RWPE2 (cell line): ENCODE results near the gene TTC39A.

ENCODE experiments used
- ATAC-seq: fragments of 200-7000 bp; cut with Tn5 transposase; 3 replicates; pipeline ENCODE4 v1.9.1; 2021; ENCODE audit warnings: low read depth
- DNase-seq: peaks from one replicate; pipeline ENCODE4 v3.0.0-alpha.2; 2020; ENCODE audit warnings: low spot score
- H3K27ac ChIP-seq: fragments of 450-650 bp; 2 replicates; pipeline ENCODE4 v1.5.1; 2017; ENCODE audit warnings: mild to moderate bottlenecking; ENCODE audit not compliant: poor library complexity, severe bottlenecking
- H3K27me3 ChIP-seq: fragments of 250-450 bp; sonication (Bioruptor Pico); 2 replicates; pipeline ENCODE4 v1.5.1; 2021; ENCODE audit warnings: mild to moderate bottlenecking, moderate library complexity; ENCODE audit not compliant: insufficient read depth, poor library complexity, severe bottlenecking
- H3K36me3 ChIP-seq: fragments of 250-450 bp; sonication (Bioruptor Pico); 2 replicates; pipeline ENCODE4 v1.5.1; 2020; ENCODE audit warnings: low read depth, mild to moderate bottlenecking, moderate library complexity
- H3K4me1 ChIP-seq: fragments of 250-450 bp; sonication (Bioruptor Pico); 2 replicates; pipeline ENCODE4 v1.5.1; 2021; ENCODE audit warnings: mild to moderate bottlenecking, moderate library complexity; ENCODE audit not compliant: insufficient read depth, poor library complexity, severe bottlenecking
- H3K4me3 ChIP-seq: fragments of 250-450 bp; sonication (Bioruptor Pico); 2 replicates; pipeline ENCODE4 v1.5.1; 2021; ENCODE audit warnings: mild to moderate bottlenecking, moderate library complexity; ENCODE audit not compliant: severe bottlenecking
- H3K9me3 ChIP-seq: fragments of 250-450 bp; sonication (Bioruptor Pico); 2 replicates; pipeline ENCODE4 v1.5.1; 2021; ENCODE audit warnings: mild to moderate bottlenecking, moderate library complexity; ENCODE audit not compliant: severe bottlenecking
- CTCF ChIP-seq: fragments of 450-650 bp; IDR thresholded peaks from one replicate; pipeline ENCODE4 v1.5.1; 2017; ENCODE audit warnings: mild to moderate bottlenecking, moderate library complexity; ENCODE audit not compliant: poor library complexity, severe bottlenecking

The TTC39A gene

GRCh38 chr1:51282605-51283004, 47.8 kb downstream of the TTC39A start:
- Histone ChIP-seq H3K27ac (no peak overlapping the region), H3K4me3 (no peak overlapping the region), H3K36me3 (no peaks in the 10 kb centered on the region), H3K9me3 (no peaks in the 10 kb centered on the region), H3K4me1 (no peaks in the 10 kb centered on the region), H3K27me3 (no peaks in the 10 kb centered on the region)
- TF ChIP-seq CTCF: no peak
- ATAC-seq (no peak), DNase-seq (no peak)

GRCh38 chr1:51281807-51282206, 48.6 kb downstream of the TTC39A start:
- H3K4me1 ChIP-seq: no peaks in the 10 kb centered on the region
- no peaks in the 10 kb centered on the region for H3K27me3 ChIP-seq
- H3K36me3 ChIP-seq: no peaks in the 10 kb centered on the region
- DNase-seq (no peak), ATAC-seq (no peak)
- H3K27ac ChIP-seq: no peak overlapping the region
- no peak for TF ChIP-seq CTCF
- H3K4me3 ChIP-seq: no peak overlapping the region
- no peaks in the 10 kb centered on the region for H3K9me3 ChIP-seq

- no peaks in the 10 kb centered on the region for H3K4me1 ChIP-seq
- H3K36me3 ChIP-seq: 0 out of 2 replicates have a peak, but pooled peaks cover 3% of the 10 kb centered on the region
- TF ChIP-seq CTCF: no peak
- DNase-seq (no peak), ATAC-seq (no peak)
- H3K27me3 ChIP-seq: no peaks in the 10 kb centered on the region
- H3K27ac ChIP-seq: no peak overlapping the region
- no peaks in the 10 kb centered on the region for H3K9me3 ChIP-seq
- H3K4me3 ChIP-seq: no peak overlapping the region
Measured at GRCh38 chr1:51280321-51280978, 49.9 kb downstream of the TTC39A start.

GRCh38 chr1:51276286-51276685, 54.1 kb downstream of the TTC39A start:
- DNase-seq (no peak), ATAC-seq (no peak)
- Histone ChIP-seq H3K4me1 (no peaks in the 10 kb centered on the region), H3K36me3 (peaks cover 32% of the 10 kb centered on the region), H3K27ac (no peak overlapping the region), H3K27me3 (no peaks in the 10 kb centered on the region), H3K4me3 (no peak overlapping the region), H3K9me3 (no peaks in the 10 kb centered on the region)
- TF ChIP-seq CTCF: no peak

- H3K4me1 ChIP-seq: no peaks in the 10 kb centered on the region
- H3K27ac ChIP-seq: no peak overlapping the region
- no peak for TF ChIP-seq CTCF
- no peak for DNase-seq
- H3K27me3 ChIP-seq: no peaks in the 10 kb centered on the region
- H3K36me3 ChIP-seq: peaks cover 48% of the 10 kb centered on the region
- H3K4me3 ChIP-seq: no peak overlapping the region
- ATAC-seq: no peak
- no peaks in the 10 kb centered on the region for H3K9me3 ChIP-seq
Measured at GRCh38 chr1:51274676-51275075, 55.7 kb downstream of the TTC39A start.
